GM23338 (cell line): Measurements from ENCODE around the gene FBXL20. TPM values are rescaled to one million over a fixed set of nuclear protein-coding genes. Genes with fewer than 3 reads are reported as not detected.

Source experiments
- ATAC-seq: fragments of 200-7000 bp; cut with Tn5 transposase; 3 replicates; pipeline ENCODE4 v1.9.1; 2020
- DNase-seq: peaks from one replicate; pipeline ENCODE4 v3.0.0-alpha.2; 2015; ENCODE audit warnings: low spot score
- H2AFZ ChIP-seq: fragments of 200-600 bp; sonication (generic); 2 replicates; pipeline ENCODE4 v1.8.0; 2016; ENCODE audit warnings: antibody characterized with exemption, mild to moderate bottlenecking, moderate library complexity
- H3F3A ChIP-seq: fragments of 200-600 bp; sonication (generic); replicated peaks from 2 replicates; pipeline ENCODE4 v1.8.0; 2017; ENCODE audit warnings: antibody characterized with exemption, mixed run types, low read depth
- H3K27ac ChIP-seq: fragments of 200-600 bp; sonication (generic); 2 replicates; pipeline ENCODE4 v1.6.1; 2016; ENCODE audit warnings: low read depth
- H3K27me3 ChIP-seq: fragments of 200-600 bp; sonication (generic); 2 replicates; pipeline ENCODE4 v1.8.0; 2016; ENCODE audit warnings: mild to moderate bottlenecking, mixed run types, moderate library complexity; ENCODE audit not compliant: insufficient read depth
- H3K36me3 ChIP-seq: fragments of 200-600 bp; sonication (generic); 2 replicates; pipeline ENCODE4 v1.8.0; 2016; ENCODE audit warnings: mild to moderate bottlenecking; ENCODE audit not compliant: insufficient read depth
- H3K4me1 ChIP-seq: fragments of 200-600 bp; sonication (generic); 2 replicates; pipeline ENCODE4 v1.8.0; 2016; ENCODE audit warnings: mild to moderate bottlenecking, moderate library complexity; ENCODE audit not compliant: insufficient read depth
- H3K4me2 ChIP-seq: fragments of 200-600 bp; sonication (generic); 2 replicates; pipeline ENCODE4 v1.7.1; 2017; ENCODE audit warnings: mixed run types
- H3K4me3 ChIP-seq: fragments of 200-600 bp; sonication (generic); 2 replicates; pipeline ENCODE4 v1.6.1; 2016; ENCODE audit warnings: mixed run types
- H3K79me2 ChIP-seq: fragments of 200-600 bp; sonication (generic); replicated peaks from 2 replicates; pipeline ENCODE4 v1.8.0; 2017; ENCODE audit warnings: mild to moderate bottlenecking; ENCODE audit not compliant: insufficient read depth
- H3K9me2 ChIP-seq: fragments of 200-600 bp; sonication (generic); 2 replicates; pipeline ENCODE4 v1.8.0; 2017; ENCODE audit not compliant: insufficient read depth
- H4K20me1 ChIP-seq: fragments of 200-600 bp; sonication (generic); replicated peaks from 2 replicates; pipeline ENCODE4 v1.8.0; 2017; ENCODE audit warnings: mild to moderate bottlenecking; ENCODE audit not compliant: insufficient read depth
- H3K27ac Mint-ChIP-seq: 2 replicates; pipeline ENCODE4 v1.8.0; 2020; ENCODE audit warnings: inconsistent platforms, mild to moderate bottlenecking, moderate library complexity, mixed read lengths
- H3K27me3 Mint-ChIP-seq: 3 replicates; pipeline ENCODE4 v1.8.0; 2022; ENCODE audit warnings: low read depth, mild to moderate bottlenecking, moderate library complexity, mixed read lengths, inconsistent platforms; ENCODE audit not compliant: insufficient read depth, poor library complexity
- H3K36me3 Mint-ChIP-seq: 3 replicates; pipeline ENCODE4 v1.8.0; 2021; ENCODE audit warnings: low read depth, mild to moderate bottlenecking, inconsistent platforms, moderate library complexity, mixed read lengths
- H3K4me1 Mint-ChIP-seq: 3 replicates; pipeline ENCODE4 v1.8.0; 2020; ENCODE audit warnings: mild to moderate bottlenecking, inconsistent platforms, mixed read lengths
- H3K4me3 Mint-ChIP-seq: 3 replicates; pipeline ENCODE4 v1.8.0; 2021; ENCODE audit warnings: moderate library complexity, mild to moderate bottlenecking, inconsistent platforms, mixed read lengths
- H3K9me3 Mint-ChIP-seq: 3 replicates; pipeline ENCODE4 v1.8.0; 2020; ENCODE audit warnings: moderate library complexity, mild to moderate bottlenecking, inconsistent platforms, mixed read lengths
- CREB1 ChIP-seq: fragments of 250-450 bp; sonication (Bioruptor Pico); IDR thresholded peaks from 2 replicates; pipeline ENCODE4 v1.5.0; 2020; ENCODE audit warnings: low read depth, mild to moderate bottlenecking, moderate library complexity
- EZH2 ChIP-seq: fragments of 200-600 bp; sonication (generic); IDR thresholded peaks from one replicate; pipeline ENCODE4 v1.8.0; 2017; ENCODE audit warnings: antibody characterized with exemption, mild to moderate bottlenecking, low read depth; ENCODE audit not compliant: unreplicated experiment
- EZH2phosphoT487 ChIP-seq: fragments of 200-600 bp; sonication (generic); IDR thresholded peaks from one replicate; pipeline ENCODE4 v1.8.1; 2018; ENCODE audit warnings: antibody characterized with exemption; ENCODE audit not compliant: unreplicated experiment
- JUNB ChIP-seq: IDR thresholded peaks from one replicate; pipeline ENCODE4 v1.6.1; 2016; ENCODE audit warnings: antibody characterized with exemption; ENCODE audit not compliant: unreplicated experiment
- NANOG ChIP-seq: IDR thresholded peaks from 2 replicates; pipeline ENCODE4 v1.6.1; 2016; ENCODE audit warnings: antibody characterized with exemption, borderline replicate concordance
- POLR2AphosphoS5 ChIP-seq: IDR thresholded peaks from 2 replicates; pipeline ENCODE4 v1.6.1; 2016; ENCODE audit warnings: antibody characterized with exemption, low read depth
- REST ChIP-seq: IDR thresholded peaks from one replicate; pipeline ENCODE4 v1.6.1; 2018; ENCODE audit warnings: antibody characterized with exemption; ENCODE audit not compliant: unreplicated experiment
- STAT1 ChIP-seq: IDR thresholded peaks from one replicate; pipeline ENCODE4 v1.6.1; 2016; ENCODE audit warnings: antibody characterized with exemption; ENCODE audit not compliant: unreplicated experiment
- ZNF114 ChIP-seq: fragments of 250-450 bp; sonication (Bioruptor Pico); IDR thresholded peaks from 2 replicates; pipeline ENCODE4 v1.5.0; 2020; ENCODE audit warnings: mild to moderate bottlenecking, moderate library complexity
- polyA plus RNA-seq: library from polyadenylated mRNA; unstranded; fragments of >200 nt; fragmentation: Nextera tagmentation; extraction: Ambion mirVana; gene quantifications from 2 replicates; pipeline ENCODE4 v1.2.1, GENCODE V29; 2016
- total RNA-seq: library from RNA; depleted of rRNA; stranded (reverse); fragments of >200 nt; shearing (Covaris generic); gene quantifications from 2 replicates; pipeline ENCODE4 v1.2.3, GENCODE V29; 2014
- TF ChIP-seq, protein P1 (sequence below): fragments of 250-450 bp; sonication (Bioruptor Pico); IDR thresholded peaks from 2 replicates; pipeline ENCODE4 v1.5.0; 2020; ENCODE audit warnings: mild to moderate bottlenecking, moderate library complexity
- TF ChIP-seq, protein P2 (sequence below), 2 experiments: fragments of 200-600 bp in 1 of 2; sonication (generic) in 1 of 2; conservative IDR thresholded peaks; 2 replicates each; pipeline versions ENCODE4 v1.5.1 to v1.6.1; 2016 to 2017; ENCODE audit warnings: antibody characterized with exemption in 2 of 2, low read depth in 2 of 2, mild to moderate bottlenecking in 2 of 2, moderate library complexity in 1 of 2

FBXL20 gene
- total and polyA plus RNA-seq, 2 experiments from 2014 or later, result 2.9 to 6.9 TPM

DNA sequence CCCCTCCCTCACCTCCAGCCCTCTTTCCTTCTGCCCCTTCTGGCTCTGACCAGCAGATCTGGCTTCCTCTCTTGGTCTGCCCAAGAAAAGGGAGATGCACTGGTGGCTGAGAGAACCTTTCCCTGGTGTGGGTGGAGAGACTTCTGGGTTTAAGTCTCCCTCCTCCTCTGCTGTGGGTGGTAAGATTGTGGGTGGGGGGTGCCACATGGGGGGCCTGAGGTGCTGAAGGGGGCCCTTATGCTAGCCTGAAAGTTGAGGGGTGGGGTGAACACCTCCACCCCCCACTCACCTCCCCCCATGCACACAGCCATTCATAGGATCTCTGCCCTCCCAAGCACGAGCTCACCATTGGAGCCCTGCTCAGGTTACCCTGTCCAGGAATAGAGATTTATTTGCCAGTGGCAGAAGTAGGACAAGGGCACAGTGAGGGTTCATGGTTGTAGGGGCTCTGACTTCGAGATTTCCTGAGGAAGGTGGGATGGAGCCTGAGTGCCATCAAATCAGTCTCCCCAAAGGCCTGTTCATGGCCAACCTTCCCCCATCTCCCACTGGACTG is 174.0 kb downstream of the FBXL20 start:
- Histone ChIP-seq H3K79me2 (no peaks in the 10 kb centered on the region), H4K20me1 (no peaks in the 10 kb centered on the region), H3K4me3 (no peak overlapping the region), H3F3A (peaks cover 16% of the 10 kb centered on the region; the same call in 1 of the 2 replicates), H3K9me2 (no peaks in the 10 kb centered on the region), H3K4me2 (no peak overlapping the region), H3K36me3 (no peaks in the 10 kb centered on the region), H3K27me3 (peaks cover 34% of the 10 kb centered on the region), H3K27ac (no peak overlapping the region), H3K4me1 (peaks cover 16% of the 10 kb centered on the region), H2AFZ (no peak overlapping the region)
- TF ChIP-seq REST, result no peak
- TF ChIP-seq ZNF114 (CRISPR knock-in tag), result no peak
- TF ChIP-seq, protein P1, sequence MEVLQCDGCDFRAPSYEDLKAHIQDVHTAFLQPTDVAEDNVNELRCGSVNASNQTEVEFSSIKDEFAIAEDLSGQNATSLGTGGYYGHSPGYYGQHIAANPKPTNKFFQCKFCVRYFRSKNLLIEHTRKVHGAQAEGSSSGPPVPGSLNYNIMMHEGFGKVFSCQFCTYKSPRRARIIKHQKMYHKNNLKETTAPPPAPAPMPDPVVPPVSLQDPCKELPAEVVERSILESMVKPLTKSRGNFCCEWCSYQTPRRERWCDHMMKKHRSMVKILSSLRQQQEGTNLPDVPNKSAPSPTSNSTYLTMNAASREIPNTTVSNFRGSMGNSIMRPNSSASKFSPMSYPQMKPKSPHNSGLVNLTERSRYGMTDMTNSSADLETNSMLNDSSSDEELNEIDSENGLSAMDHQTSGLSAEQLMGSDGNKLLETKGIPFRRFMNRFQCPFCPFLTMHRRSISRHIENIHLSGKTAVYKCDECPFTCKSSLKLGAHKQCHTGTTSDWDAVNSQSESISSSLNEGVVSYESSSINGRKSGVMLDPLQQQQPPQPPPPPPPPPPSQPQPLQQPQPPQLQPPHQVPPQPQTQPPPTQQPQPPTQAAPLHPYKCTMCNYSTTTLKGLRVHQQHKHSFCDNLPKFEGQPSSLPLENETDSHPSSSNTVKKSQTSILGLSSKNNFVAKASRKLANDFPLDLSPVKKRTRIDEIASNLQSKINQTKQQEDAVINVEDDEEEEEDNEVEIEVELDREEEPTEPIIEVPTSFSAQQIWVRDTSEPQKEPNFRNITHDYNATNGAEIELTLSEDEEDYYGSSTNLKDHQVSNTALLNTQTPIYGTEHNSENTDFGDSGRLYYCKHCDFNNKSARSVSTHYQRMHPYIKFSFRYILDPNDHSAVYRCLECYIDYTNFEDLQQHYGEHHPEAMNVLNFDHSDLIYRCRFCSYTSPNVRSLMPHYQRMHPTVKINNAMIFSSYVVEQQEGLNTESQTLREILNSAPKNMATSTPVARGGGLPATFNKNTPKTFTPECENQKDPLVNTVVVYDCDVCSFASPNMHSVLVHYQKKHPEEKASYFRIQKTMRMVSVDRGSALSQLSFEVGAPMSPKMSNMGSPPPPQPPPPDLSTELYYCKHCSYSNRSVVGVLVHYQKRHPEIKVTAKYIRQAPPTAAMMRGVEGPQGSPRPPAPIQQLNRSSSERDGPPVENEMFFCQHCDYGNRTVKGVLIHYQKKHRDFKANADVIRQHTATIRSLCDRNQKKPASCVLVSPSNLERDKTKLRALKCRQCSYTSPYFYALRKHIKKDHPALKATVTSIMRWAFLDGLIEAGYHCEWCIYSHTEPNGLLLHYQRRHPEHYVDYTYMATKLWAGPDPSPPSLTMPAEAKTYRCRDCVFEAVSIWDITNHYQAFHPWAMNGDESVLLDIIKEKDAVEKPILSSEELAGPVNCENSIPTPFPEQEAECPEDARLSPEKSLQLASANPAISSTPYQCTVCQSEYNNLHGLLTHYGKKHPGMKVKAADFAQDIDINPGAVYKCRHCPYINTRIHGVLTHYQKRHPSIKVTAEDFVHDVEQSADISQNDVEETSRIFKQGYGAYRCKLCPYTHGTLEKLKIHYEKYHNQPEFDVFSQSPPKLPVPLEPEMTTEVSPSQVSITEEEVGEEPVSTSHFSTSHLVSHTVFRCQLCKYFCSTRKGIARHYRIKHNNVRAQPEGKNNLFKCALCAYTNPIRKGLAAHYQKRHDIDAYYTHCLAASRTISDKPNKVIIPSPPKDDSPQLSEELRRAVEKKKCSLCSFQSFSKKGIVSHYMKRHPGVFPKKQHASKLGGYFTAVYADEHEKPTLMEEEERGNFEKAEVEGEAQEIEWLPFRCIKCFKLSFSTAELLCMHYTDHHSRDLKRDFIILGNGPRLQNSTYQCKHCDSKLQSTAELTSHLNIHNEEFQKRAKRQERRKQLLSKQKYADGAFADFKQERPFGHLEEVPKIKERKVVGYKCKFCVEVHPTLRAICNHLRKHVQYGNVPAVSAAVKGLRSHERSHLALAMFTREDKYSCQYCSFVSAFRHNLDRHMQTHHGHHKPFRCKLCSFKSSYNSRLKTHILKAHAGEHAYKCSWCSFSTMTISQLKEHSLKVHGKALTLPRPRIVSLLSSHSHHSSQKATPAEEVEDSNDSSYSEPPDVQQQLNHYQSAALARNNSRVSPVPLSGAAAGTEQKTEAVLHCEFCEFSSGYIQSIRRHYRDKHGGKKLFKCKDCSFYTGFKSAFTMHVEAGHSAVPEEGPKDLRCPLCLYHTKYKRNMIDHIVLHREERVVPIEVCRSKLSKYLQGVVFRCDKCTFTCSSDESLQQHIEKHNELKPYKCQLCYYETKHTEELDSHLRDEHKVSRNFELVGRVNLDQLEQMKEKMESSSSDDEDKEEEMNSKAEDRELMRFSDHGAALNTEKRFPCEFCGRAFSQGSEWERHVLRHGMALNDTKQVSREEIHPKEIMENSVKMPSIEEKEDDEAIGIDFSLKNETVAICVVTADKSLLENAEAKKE (CRISPR knock-in tag), result no peak
- TF ChIP-seq EZH2phosphoT487, result no peak
- no peak for TF ChIP-seq JUNB
- TF ChIP-seq CREB1 (CRISPR knock-in tag), result no peak
- no peak for TF ChIP-seq EZH2
- TF ChIP-seq, protein P2, sequence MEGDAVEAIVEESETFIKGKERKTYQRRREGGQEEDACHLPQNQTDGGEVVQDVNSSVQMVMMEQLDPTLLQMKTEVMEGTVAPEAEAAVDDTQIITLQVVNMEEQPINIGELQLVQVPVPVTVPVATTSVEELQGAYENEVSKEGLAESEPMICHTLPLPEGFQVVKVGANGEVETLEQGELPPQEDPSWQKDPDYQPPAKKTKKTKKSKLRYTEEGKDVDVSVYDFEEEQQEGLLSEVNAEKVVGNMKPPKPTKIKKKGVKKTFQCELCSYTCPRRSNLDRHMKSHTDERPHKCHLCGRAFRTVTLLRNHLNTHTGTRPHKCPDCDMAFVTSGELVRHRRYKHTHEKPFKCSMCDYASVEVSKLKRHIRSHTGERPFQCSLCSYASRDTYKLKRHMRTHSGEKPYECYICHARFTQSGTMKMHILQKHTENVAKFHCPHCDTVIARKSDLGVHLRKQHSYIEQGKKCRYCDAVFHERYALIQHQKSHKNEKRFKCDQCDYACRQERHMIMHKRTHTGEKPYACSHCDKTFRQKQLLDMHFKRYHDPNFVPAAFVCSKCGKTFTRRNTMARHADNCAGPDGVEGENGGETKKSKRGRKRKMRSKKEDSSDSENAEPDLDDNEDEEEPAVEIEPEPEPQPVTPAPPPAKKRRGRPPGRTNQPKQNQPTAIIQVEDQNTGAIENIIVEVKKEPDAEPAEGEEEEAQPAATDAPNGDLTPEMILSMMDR (conservative IDR thresholded peaks at IDR 0.05; ENCODE audit: low read depth in 2 of 2), result no peak
- no peak for TF ChIP-seq POLR2AphosphoS5
- no peak for TF ChIP-seq NANOG
- no peak for TF ChIP-seq STAT1
- Mint-ChIP-seq H3K4me1 (peaks cover 32% of the 10 kb centered on the region), H3K36me3 (no peaks in the 10 kb centered on the region; the same call in 2 of the 3 replicates), H3K4me3 (no peak overlapping the region), H3K27me3 (peaks cover 33% of the 10 kb centered on the region), H3K27ac (no peak overlapping the region), H3K9me3 (no peaks in the 10 kb centered on the region; the same call in 2 of the 3 replicates)
- no peak for ATAC-seq
- no peak for DNase-seq
